Nephron (organoid): Measurements from ENCODE around the gene ATP5F1D.

Experiments used
- H3K27ac Mint-ChIP-seq, 3 experiments: 2 replicates each; pipeline ENCODE4 v1.8.0; 2020; ENCODE audit warnings: mixed read lengths in 3 of 3, mild to moderate bottlenecking in 2 of 3, moderate library complexity in 1 of 3
- H3K27me3 Mint-ChIP-seq: 2 replicates; pipeline ENCODE4 v1.8.0; 2021; ENCODE audit warnings: low read depth, mild to moderate bottlenecking, moderate library complexity, mixed read lengths
- H3K36me3 Mint-ChIP-seq: 2 replicates; pipeline ENCODE4 v1.8.0; 2020; ENCODE audit warnings: low read depth, mixed read lengths
- H3K4me1 Mint-ChIP-seq: 2 replicates; pipeline ENCODE4 v1.8.0; 2020; ENCODE audit warnings: mixed read lengths
- H3K4me3 Mint-ChIP-seq, 3 experiments: 2 replicates each; pipeline ENCODE4 v1.8.0; 2020; ENCODE audit warnings: mild to moderate bottlenecking in 3 of 3, mixed read lengths in 3 of 3, moderate library complexity in 2 of 3
- H3K9me3 Mint-ChIP-seq: 2 replicates; pipeline ENCODE4 v1.8.0; 2020; ENCODE audit warnings: mixed read lengths
- CTCF ChIP-seq, 3 experiments: fragments of 200-600 bp; sonication (generic); IDR thresholded peaks; one replicate each; pipeline ENCODE4 v1.5.0; 2021; ENCODE audit warnings: antibody characterized with exemption in 3 of 3; ENCODE audit not compliant: unreplicated experiment in 3 of 3

ATP5F1D gene

DNA sequence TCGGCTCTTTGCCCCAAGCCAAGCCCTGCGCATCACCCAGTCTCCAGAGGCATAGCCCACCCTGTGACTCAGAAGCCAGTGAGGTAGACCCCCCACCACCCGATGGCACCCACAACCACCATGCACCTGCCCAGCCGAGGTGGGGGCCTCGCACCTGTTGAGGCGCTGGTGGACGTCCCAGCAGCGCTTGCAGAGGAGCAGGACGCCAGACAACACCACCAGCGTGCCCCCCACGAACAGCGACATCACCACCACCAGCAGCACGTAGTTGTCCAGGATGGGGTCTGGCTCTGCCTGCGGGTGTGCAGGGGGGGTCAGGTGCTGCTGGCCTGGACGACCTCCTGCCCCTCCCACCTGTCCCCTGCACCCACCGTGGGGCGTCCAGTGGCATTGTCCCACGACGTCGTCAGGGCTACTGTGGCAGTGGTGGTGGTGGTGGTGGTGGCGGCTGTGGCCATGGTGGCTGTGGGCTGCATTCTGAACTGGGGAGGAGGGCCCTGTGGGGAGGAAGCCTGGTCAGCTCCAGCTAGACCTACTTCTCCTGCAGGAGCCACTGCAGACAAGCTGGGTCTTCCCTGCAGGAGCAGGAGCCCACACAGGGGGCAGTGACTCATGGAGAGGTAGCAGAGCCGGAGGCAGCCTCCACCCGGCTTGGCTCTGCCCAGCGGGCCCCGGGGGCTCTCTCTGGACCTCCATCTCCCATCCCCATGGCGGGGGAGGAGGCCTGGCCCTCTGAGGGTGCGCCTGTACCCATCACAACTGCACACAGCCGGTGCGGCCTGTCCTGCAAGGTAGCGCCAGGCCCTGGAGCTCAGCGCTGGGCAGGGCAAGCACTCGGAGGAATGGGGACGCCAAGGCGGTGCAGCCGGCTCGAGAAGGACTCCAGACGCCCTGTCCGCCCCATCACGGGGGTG, 5.7 kb upstream of the ATP5F1D start:
- Mint-ChIP-seq H3K27ac (no peak overlapping the region), H3K36me3 (no peaks in the 10 kb centered on the region), H3K4me1 (peaks cover 22% of the 10 kb centered on the region), H3K4me3 (peak overlapping the region in 2 of 3 experiments; percentile 55 to 69), H3K9me3 (no peaks in the 10 kb centered on the region), H3K27me3 (no peaks in the 10 kb centered on the region)
- TF ChIP-seq CTCF (IDR thresholded peaks at IDR 0.05; ENCODE audit: unreplicated experiment in 3 of 3): no peak

- peak overlapping the region in 2 of 3 experiments; percentile 12 to 69 for H3K4me3 Mint-ChIP-seq
- H3K27me3 Mint-ChIP-seq: no peaks in the 10 kb centered on the region
- no peak for TF ChIP-seq CTCF (IDR thresholded peaks at IDR 0.05; ENCODE audit: unreplicated experiment in 3 of 3)
- H3K36me3 Mint-ChIP-seq: no peaks in the 10 kb centered on the region
- H3K27ac Mint-ChIP-seq: no peak overlapping the region
- H3K9me3 Mint-ChIP-seq: no peaks in the 10 kb centered on the region
- H3K4me1 Mint-ChIP-seq: peaks cover 26% of the 10 kb centered on the region
Measured at GRCh38 chr19:1236576-1236975, 5.0 kb upstream of the ATP5F1D start.

DNA sequence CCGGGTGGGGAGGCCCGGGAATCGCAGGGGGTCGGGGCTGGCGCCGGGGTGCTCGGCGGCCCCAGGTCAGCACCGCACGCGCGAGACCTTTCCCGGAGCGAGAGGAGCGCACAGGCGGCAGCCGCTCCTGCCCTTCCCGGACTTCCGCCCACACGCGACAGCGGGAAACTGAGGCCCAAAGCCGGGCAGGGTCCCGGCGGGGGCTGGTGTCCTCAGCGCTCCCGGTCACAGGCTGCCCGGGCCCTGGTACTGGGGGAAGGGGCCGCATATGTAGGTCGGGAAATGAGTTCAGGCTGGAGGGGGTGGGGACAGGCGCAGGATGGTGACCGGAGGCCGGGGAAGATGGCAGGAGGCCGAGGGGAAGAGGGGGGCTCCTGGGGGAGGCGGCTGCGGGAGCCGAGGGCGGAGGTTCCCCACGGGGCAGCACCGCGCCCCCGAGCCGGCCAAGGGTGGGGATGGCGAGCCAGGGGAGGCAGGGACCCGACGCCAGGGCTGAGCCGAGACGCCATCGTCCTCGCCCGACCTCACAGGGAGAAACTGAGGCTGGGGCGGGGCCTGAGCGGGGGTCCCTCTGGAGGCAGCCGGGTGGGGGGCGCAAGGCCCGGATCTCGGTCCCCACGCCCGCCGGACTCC, 4.4 kb upstream of the ATP5F1D start:
- H3K4me3 Mint-ChIP-seq: peak overlapping the region; percentile 48 to 78 (median 61)
- no peaks in the 10 kb centered on the region for H3K9me3 Mint-ChIP-seq
- H3K36me3 Mint-ChIP-seq: no peaks in the 10 kb centered on the region
- H3K27me3 Mint-ChIP-seq: no peaks in the 10 kb centered on the region
- H3K4me1 Mint-ChIP-seq: peaks cover 22% of the 10 kb centered on the region
- TF ChIP-seq CTCF (IDR thresholded peaks at IDR 0.05; ENCODE audit: unreplicated experiment in 3 of 3): no peak
- H3K27ac Mint-ChIP-seq: no peak overlapping the region

GRCh38 chr19:1237754-1238368, 3.7 kb upstream of the ATP5F1D start, which contains the start of gene CBARP:
Gene CBARP (minus strand): TSS chr19:1238005. CDS start chr19:1236100, 1,905 bp downstream.
- H3K36me3 Mint-ChIP-seq: no peaks in the 10 kb centered on the region
- H3K27ac Mint-ChIP-seq: peak within 1 kb of the TSS; percentile 46 to 77 (median 74)
- peak within 1 kb of the TSS; percentile 82 to 86 (median 86) for H3K4me3 Mint-ChIP-seq
- H3K9me3 Mint-ChIP-seq: no peaks in the 10 kb centered on the region
- TF ChIP-seq CTCF (IDR thresholded peaks at IDR 0.05; ENCODE audit: unreplicated experiment in 3 of 3): no peak
- H3K4me1 Mint-ChIP-seq: peaks cover 15% of the 10 kb centered on the region
- no peaks in the 10 kb centered on the region for H3K27me3 Mint-ChIP-seq

GRCh38 chr19:1238369-1239303, 2.9 kb upstream of the ATP5F1D start:
- peaks cover 20% of the 10 kb centered on the region for H3K4me1 Mint-ChIP-seq
- no peaks in the 10 kb centered on the region for H3K36me3 Mint-ChIP-seq
- H3K9me3 Mint-ChIP-seq: no peaks in the 10 kb centered on the region
- peak overlapping the region; percentile 46 to 77 (median 74) for H3K27ac Mint-ChIP-seq
- TF ChIP-seq CTCF (IDR thresholded peaks at IDR 0.05; ENCODE audit: unreplicated experiment in 3 of 3): no peak
- no peaks in the 10 kb centered on the region for H3K27me3 Mint-ChIP-seq
- peak overlapping the region; percentile 82 to 86 (median 86) for H3K4me3 Mint-ChIP-seq
